ENCODE measurements around the gene VPS26A.

Gene VPS26A

DNA sequence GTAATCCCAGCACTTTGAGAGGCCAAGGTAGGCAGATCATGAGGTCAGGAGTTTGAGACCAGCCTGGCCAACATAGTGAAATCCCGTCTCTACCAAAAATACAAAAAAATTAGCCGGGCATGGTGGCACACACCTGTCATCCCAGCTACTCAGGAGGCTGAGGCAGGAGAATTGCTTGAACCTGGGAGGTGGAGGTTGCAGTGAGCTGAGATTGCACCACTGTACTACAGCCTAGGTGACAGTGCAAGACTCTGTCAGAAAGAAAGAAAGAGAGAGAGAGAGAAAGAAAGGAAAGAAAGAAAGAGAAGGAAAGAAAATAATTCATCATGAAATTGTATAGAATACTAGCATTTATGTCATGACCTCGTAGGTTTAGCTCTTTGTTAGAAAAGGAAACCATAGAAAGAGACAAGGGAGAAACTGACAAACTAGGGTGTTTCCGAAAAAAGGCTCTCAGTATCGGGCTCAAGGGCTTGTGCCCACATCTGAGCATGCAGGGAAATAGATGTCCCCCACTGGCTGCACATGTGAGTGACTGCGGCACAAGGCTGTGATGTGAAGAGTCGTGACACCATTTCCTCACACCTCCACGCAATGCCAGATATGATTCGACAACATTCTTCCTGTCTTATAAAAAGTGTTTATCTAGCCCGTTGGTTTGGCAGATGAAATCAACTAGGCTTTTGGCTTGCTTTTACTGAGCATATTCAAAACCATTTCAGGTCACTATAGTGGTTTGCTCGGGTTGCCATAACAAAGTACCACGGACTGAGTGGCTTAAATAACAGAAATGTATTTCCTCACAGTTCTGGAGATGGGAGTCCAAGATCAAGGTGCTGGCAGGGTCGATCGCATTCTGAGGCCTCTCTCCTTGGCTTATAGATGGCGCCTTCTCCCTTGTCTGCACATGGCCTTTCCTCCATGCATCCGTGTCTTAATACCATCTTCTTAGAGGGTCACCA lies 34.1 kb upstream of the VPS26A start:
- no peak overlapping the region for H2AFZ ChIP-seq (ENCODE audit: low read length)
- no peaks in the 10 kb centered on the region for H3K9me2 ChIP-seq (ENCODE audit: low read depth, low read length)
- H3K4me2 ChIP-seq (ENCODE audit: low read length), result peak overlapping the region; percentile 98
- H3K27me3 ChIP-seq (ENCODE audit: insufficient read depth, low read length), result no peaks in the 10 kb centered on the region
- peaks cover 12% of the 10 kb centered on the region for H3F3A ChIP-seq (ENCODE audit: insufficient read depth, low read length)
- no peaks in the 10 kb centered on the region for H3K9me3 ChIP-seq (ENCODE audit: low read length)
- H3K4me1 ChIP-seq (ENCODE audit: insufficient read depth, low read length, severe bottlenecking), result peaks cover 65% of the 10 kb centered on the region
- H4K20me1 ChIP-seq (ENCODE audit: insufficient read depth, low read length), result no peaks in the 10 kb centered on the region
- TF ChIP-seq EZH2 (IDR thresholded peaks at IDR 0.05; ENCODE audit: borderline replicate concordance, low read length), result no peak
- TF ChIP-seq, protein P1, sequence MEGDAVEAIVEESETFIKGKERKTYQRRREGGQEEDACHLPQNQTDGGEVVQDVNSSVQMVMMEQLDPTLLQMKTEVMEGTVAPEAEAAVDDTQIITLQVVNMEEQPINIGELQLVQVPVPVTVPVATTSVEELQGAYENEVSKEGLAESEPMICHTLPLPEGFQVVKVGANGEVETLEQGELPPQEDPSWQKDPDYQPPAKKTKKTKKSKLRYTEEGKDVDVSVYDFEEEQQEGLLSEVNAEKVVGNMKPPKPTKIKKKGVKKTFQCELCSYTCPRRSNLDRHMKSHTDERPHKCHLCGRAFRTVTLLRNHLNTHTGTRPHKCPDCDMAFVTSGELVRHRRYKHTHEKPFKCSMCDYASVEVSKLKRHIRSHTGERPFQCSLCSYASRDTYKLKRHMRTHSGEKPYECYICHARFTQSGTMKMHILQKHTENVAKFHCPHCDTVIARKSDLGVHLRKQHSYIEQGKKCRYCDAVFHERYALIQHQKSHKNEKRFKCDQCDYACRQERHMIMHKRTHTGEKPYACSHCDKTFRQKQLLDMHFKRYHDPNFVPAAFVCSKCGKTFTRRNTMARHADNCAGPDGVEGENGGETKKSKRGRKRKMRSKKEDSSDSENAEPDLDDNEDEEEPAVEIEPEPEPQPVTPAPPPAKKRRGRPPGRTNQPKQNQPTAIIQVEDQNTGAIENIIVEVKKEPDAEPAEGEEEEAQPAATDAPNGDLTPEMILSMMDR (IDR thresholded peaks at IDR 0.05; ENCODE audit: low read length), result no peak
- peaks cover 18% of the 10 kb centered on the region; the same call in 1 of the 2 replicates for H3K79me2 ChIP-seq (ENCODE audit: insufficient read depth, low read length)
- H3K36me3 ChIP-seq (ENCODE audit: insufficient read depth, low read length), result no peaks in the 10 kb centered on the region
- H3K27ac ChIP-seq (ENCODE audit: low read depth, low read length, poor library complexity, severe bottlenecking), result peak overlapping the region; percentile 36
- H3K4me3 ChIP-seq (ENCODE audit: low read depth, low read length, poor library complexity, severe bottlenecking), result peak overlapping the region; percentile 72
- H3K9ac ChIP-seq (ENCODE audit: low read length), result peak overlapping the region; percentile 12; the same call in 1 of the 2 replicates

DNA sequence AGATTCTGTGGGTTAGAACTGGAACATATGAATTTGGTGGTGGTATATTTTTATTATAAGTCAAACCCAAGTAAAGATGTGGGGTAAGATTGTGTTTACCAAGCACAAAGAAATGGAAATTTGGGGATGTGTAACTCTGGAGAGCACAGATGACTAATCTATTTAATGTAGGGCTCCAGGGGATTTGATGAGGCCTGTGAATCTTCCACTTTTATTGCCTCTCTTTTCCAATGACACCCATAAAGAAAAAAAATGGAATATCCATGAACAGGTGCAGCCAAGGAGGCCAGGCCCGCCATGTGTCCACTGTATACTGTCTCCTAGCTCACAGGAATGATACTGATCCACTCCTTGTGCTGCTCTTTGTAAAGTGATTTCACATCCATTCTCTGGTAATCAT lies 33.3 kb upstream of the VPS26A start:
- H3K27ac ChIP-seq (ENCODE audit: low read depth, low read length, poor library complexity, severe bottlenecking), result no peak overlapping the region

GRCh38 chr10:69091143-69091651 lies 32.8 kb upstream of the VPS26A start:
- Histone ChIP-seq H3K9me2 (ENCODE audit: low read depth, low read length) (no peaks in the 10 kb centered on the region), H3K27ac (ENCODE audit: low read depth, low read length, poor library complexity, severe bottlenecking) (no peak overlapping the region), H3K9ac (ENCODE audit: low read length) (no peak overlapping the region), H3K4me2 (ENCODE audit: low read length) (0 out of 2 replicates have a peak overlapping the region, but pooled peaks have one; percentile 0), H3K9me3 (ENCODE audit: low read length) (no peaks in the 10 kb centered on the region), H4K20me1 (ENCODE audit: insufficient read depth, low read length) (no peaks in the 10 kb centered on the region), H2AFZ (ENCODE audit: low read length) (no peak overlapping the region), H3K27me3 (ENCODE audit: insufficient read depth, low read length) (no peaks in the 10 kb centered on the region), H3K4me3 (ENCODE audit: low read depth, low read length, poor library complexity, severe bottlenecking) (no peak overlapping the region), H3K79me2 (ENCODE audit: insufficient read depth, low read length) (peaks cover 18% of the 10 kb centered on the region; the same call in 1 of the 2 replicates), H3K36me3 (ENCODE audit: insufficient read depth, low read length) (no peaks in the 10 kb centered on the region), H3K4me1 (ENCODE audit: insufficient read depth, low read length, severe bottlenecking) (peaks cover 57% of the 10 kb centered on the region), H3F3A (ENCODE audit: insufficient read depth, low read length) (peaks cover 12% of the 10 kb centered on the region)
- TF ChIP-seq, protein P1 (IDR thresholded peaks at IDR 0.05; ENCODE audit: low read length), result no peak
- no peak for TF ChIP-seq EZH2 (IDR thresholded peaks at IDR 0.05; ENCODE audit: borderline replicate concordance, low read length)

More for the DNA sequence above, 33.3 kb upstream of the VPS26A start:
- H4K20me1 ChIP-seq (ENCODE audit: insufficient read depth, low read length), result no peaks in the 10 kb centered on the region
- H3K79me2 ChIP-seq (ENCODE audit: insufficient read depth, low read length), result peaks cover 18% of the 10 kb centered on the region; the same call in 1 of the 2 replicates
- no peak overlapping the region; the same call in 1 of the 2 replicates for H3K9ac ChIP-seq (ENCODE audit: low read length)
- peak overlapping the region; percentile 72 for H3K4me3 ChIP-seq (ENCODE audit: low read depth, low read length, poor library complexity, severe bottlenecking)
- no peaks in the 10 kb centered on the region for H3K9me3 ChIP-seq (ENCODE audit: low read length)
- H3K9me2 ChIP-seq (ENCODE audit: low read depth, low read length), result no peaks in the 10 kb centered on the region
- TF ChIP-seq, protein P1 (IDR thresholded peaks at IDR 0.05; ENCODE audit: low read length), result no peak
- TF ChIP-seq EZH2 (IDR thresholded peaks at IDR 0.05; ENCODE audit: borderline replicate concordance, low read length), result no peak
- H3K4me1 ChIP-seq (ENCODE audit: insufficient read depth, low read length, severe bottlenecking), result peaks cover 62% of the 10 kb centered on the region
- H3K36me3 ChIP-seq (ENCODE audit: insufficient read depth, low read length), result no peaks in the 10 kb centered on the region
- peak overlapping the region; percentile 98 for H3K4me2 ChIP-seq (ENCODE audit: low read length)
- H2AFZ ChIP-seq (ENCODE audit: low read length), result no peak overlapping the region
- H3F3A ChIP-seq (ENCODE audit: insufficient read depth, low read length), result peaks cover 12% of the 10 kb centered on the region
- H3K27me3 ChIP-seq (ENCODE audit: insufficient read depth, low read length), result no peaks in the 10 kb centered on the region

Data from OCI-LY1 (cell line).